Type B pancreatic cell (in vitro differentiated cells): ENCODE data around the gene ZBTB9. TPM values are rescaled to one million over a fixed set of nuclear protein-coding genes. Genes with fewer than 3 reads are reported as not detected.
A peak's percentile ranks its signal among the peaks of the same experiment; 100 is the strongest.

Experiments
- DNase-seq: peaks from one replicate; pipeline ENCODE4 v3.0.0; 2021; ENCODE audit warnings: mixed read lengths; ENCODE audit not compliant: unreplicated experiment; ENCODE audit errors: extremely low spot score
- H3K27ac Mint-ChIP-seq: 2 replicates; pipeline ENCODE4 v1.8.0; 2021; ENCODE audit warnings: mild to moderate bottlenecking, mixed read lengths
- H3K27me3 Mint-ChIP-seq: 2 replicates; pipeline ENCODE4 v1.8.0; 2021; ENCODE audit warnings: mixed read lengths
- H3K36me3 Mint-ChIP-seq: 2 replicates; pipeline ENCODE4 v1.8.0; 2021; ENCODE audit warnings: mixed read lengths
- H3K4me1 Mint-ChIP-seq: one replicate; pipeline ENCODE4 v1.8.0; 2021; ENCODE audit warnings: mixed read lengths; ENCODE audit not compliant: unreplicated experiment
- H3K4me3 Mint-ChIP-seq: 2 replicates; pipeline ENCODE4 v1.8.0; 2021; ENCODE audit warnings: mild to moderate bottlenecking, mixed read lengths
- H3K9me3 Mint-ChIP-seq: 2 replicates; pipeline ENCODE4 v1.8.0; 2021; ENCODE audit warnings: mixed read lengths
- total RNA-seq: library from RNA; stranded (reverse); gene quantifications from 2 replicates; pipeline ENCODE4 v1.2.1, GENCODE V29; 2021; ENCODE audit warnings: low replicate concordance
- TF ChIP-seq, protein P1 (sequence below): fragments of 200-600 bp; sonication (generic); conservative IDR thresholded peaks from 2 replicates; pipeline ENCODE4 v1.5.0; 2021; ENCODE audit warnings: antibody characterized with exemption, mild to moderate bottlenecking

Gene ZBTB9
- total RNA-seq, 1 donor from 2014 or later = 14.5 TPM

DNA sequence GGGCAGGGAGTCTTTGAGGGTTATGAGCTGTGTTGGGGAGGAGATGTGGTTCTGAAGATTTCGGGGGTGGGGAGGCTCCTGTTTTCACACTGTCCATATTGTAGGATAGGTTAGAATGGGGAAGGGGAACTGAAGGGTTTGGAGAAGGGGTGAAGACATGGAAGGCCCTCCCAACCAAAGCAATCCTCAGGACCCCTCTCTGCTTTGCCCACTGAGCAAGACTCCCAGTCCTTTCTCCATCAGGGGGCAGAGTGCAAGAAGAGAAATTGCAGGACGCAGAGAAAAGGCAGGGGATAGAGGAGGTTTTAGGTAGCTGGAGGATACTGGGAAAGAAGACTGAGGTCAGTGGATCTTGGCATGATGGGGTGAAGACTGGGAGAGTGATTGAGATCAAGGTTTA, 30.6 kb upstream of the ZBTB9 start:
- H3K4me3 Mint-ChIP-seq = peak overlapping the region; percentile 93
- peaks cover 13% of the 10 kb centered on the region for H3K36me3 Mint-ChIP-seq
- H3K27me3 Mint-ChIP-seq = peaks cover 4% of the 10 kb centered on the region
- TF ChIP-seq, protein P1, sequence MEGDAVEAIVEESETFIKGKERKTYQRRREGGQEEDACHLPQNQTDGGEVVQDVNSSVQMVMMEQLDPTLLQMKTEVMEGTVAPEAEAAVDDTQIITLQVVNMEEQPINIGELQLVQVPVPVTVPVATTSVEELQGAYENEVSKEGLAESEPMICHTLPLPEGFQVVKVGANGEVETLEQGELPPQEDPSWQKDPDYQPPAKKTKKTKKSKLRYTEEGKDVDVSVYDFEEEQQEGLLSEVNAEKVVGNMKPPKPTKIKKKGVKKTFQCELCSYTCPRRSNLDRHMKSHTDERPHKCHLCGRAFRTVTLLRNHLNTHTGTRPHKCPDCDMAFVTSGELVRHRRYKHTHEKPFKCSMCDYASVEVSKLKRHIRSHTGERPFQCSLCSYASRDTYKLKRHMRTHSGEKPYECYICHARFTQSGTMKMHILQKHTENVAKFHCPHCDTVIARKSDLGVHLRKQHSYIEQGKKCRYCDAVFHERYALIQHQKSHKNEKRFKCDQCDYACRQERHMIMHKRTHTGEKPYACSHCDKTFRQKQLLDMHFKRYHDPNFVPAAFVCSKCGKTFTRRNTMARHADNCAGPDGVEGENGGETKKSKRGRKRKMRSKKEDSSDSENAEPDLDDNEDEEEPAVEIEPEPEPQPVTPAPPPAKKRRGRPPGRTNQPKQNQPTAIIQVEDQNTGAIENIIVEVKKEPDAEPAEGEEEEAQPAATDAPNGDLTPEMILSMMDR = no peak
- no peak for DNase-seq
- peaks cover 58% of the 10 kb centered on the region for H3K4me1 Mint-ChIP-seq
- H3K9me3 Mint-ChIP-seq = no peaks in the 10 kb centered on the region
- H3K27ac Mint-ChIP-seq = peak overlapping the region; percentile 96

DNA sequence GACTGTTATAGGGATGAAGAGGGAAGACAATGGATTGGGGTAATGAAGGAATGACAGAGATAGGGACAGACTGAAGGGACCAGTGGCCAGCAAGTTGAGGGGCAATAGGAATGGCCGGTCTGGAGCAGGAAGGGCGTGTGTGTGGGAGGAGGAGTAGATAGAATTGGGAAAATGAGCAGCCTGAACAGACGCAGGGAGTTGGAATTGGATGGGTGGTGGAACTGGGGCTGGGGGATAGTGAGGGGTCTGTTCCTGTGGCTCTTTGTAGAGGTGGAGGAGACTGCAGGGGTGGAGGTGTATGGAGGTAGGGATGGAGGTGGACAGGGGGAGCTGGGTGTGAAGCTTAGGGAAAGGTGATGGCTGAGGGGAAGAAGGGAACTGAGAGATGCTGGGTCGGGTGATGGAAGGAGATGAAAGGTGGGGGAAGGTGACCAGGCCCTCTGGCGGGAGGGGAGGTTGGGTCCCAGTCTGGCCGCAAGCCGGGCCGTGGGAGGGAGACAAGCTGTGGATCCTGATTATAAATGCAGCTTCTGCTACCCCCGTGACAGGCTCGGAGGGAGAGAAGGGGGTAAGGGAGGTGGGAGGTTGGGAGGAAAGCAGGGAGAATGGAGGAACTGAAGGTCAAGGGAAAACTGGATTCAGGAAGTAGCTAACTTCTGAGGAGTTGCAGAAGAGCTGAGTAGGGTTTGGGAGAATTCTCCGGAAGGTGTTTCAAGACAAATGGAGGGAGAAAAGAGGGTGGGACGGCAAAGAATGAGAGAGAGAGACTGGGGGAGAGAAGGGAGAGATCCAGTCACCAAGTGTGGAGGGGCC, 29.3 kb upstream of the ZBTB9 start:
- no peak for DNase-seq
- peaks cover 4% of the 10 kb centered on the region for H3K27me3 Mint-ChIP-seq
- peaks cover 13% of the 10 kb centered on the region for H3K36me3 Mint-ChIP-seq
- peak overlapping the region; percentile 96 for H3K27ac Mint-ChIP-seq
- TF ChIP-seq, protein P1 = no peak
- H3K4me1 Mint-ChIP-seq = peaks cover 61% of the 10 kb centered on the region
- H3K9me3 Mint-ChIP-seq = no peaks in the 10 kb centered on the region
- H3K4me3 Mint-ChIP-seq = peak overlapping the region; percentile 93

DNA sequence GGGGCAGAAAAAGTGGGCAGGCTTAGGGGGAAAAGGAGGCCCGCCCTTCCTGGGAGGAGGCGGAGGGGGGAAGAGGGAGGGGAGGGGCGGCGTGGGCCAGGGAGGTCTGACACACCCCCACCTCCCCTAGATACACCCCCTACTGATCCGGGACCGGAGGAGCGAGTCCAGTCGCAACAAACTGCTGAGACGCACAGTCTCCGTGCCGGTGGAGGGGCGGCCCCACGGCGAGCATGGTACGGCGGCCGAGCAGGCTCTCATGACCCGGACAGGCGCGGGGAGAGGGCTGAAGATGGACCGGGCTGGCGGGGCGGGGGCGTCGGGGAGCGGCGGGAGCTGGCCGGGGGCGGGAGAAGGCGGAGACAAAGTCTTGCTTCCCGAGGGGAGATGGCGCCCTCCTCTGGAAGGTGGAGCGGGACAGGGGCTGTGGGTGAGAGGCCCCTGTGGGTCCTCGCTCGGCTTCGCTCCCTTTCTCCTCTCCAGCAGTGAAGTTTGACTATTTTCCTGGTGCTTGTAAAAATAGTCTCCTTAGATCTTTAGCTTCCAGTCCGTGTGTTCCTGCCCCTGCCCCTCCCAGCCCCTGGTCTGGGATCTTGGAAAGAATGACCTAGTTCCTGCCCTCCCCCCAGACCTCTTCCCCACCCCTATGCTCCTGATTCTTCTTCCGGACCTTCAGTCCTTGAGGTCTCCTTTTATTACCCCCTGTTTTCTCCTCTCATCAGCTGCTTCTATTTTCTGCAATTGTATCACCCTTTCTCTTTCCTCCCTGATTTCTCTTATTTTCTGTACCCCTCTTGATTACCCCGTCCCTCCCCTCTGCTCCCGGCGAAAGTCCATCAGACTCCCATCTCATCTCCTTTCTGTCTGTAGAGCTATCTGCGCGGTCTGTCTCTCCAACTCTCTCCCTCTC, 28.5 kb upstream of the ZBTB9 start:
- Mint-ChIP-seq H3K27ac (peak overlapping the region; percentile 96), H3K36me3 (peaks cover 13% of the 10 kb centered on the region), H3K4me1 (peaks cover 69% of the 10 kb centered on the region), H3K9me3 (no peaks in the 10 kb centered on the region), H3K4me3 (peak overlapping the region; percentile 93), H3K27me3 (peaks cover 4% of the 10 kb centered on the region)
- TF ChIP-seq, protein P1 = peak; percentile 71
- peak; percentile 90 for DNase-seq

DNA sequence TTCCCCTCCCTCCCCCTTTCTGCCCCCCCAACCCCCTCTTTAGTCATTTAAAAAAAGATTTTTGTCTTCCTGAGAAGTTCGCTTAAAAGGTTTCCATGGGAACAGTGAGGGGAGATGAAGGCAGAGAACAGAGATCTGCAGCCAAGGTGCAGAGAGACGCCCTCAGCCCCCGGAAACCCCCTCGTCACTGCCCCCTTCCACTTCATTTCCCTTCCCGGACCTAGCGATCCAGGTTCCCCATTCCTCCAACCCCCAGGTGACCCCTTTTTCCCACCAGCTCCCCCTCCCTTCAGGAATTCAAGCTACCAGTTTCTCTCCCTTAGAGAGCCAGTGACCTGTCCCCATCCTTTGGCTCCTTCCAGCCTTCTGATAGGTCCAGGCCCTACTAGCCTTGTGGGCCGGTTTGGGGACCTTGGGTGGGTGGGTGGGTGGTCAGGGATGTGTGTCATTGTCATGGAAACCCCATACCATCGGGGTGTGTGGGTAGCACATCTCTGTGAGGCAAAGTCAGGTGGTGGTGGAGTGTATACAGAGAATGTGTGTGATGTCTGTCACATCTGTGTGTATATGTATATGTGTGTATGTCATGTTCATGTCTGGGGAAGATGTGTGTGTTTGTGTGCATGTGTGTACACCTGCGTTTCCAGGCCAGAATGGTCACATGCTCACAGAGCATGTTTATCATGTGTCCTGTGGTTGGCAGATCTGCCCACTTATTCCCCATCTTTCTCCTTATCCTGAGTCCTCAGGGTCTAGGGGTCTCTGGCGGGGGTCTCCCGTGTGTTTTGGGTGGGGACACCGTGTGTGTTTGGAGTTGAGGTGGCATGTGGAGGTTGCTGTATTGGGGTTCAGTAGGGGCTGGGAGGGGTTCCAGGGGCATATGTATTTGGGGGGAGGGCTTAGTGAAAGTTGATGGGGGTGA, 27.5 kb upstream of the ZBTB9 start:
- no peak for DNase-seq
- Mint-ChIP-seq H3K4me3 (peak overlapping the region; percentile 93), H3K27ac (peak overlapping the region; percentile 96)

More for the DNA sequence above, 27.5 kb upstream of the ZBTB9 start:
- no peaks in the 10 kb centered on the region for H3K9me3 Mint-ChIP-seq
- H3K4me1 Mint-ChIP-seq = peaks cover 64% of the 10 kb centered on the region
- H3K27me3 Mint-ChIP-seq = no peaks in the 10 kb centered on the region
- TF ChIP-seq, protein P1 = no peak
- H3K36me3 Mint-ChIP-seq = peaks cover 13% of the 10 kb centered on the region
